PC-3 (cell line): Measurements from ENCODE around the gene CKB. TPM values are rescaled to one million over a fixed set of nuclear protein-coding genes. Genes with fewer than 3 reads are reported as not detected.
A peak's percentile ranks its signal among the peaks of the same experiment; 100 is the strongest.

Experiments
- ATAC-seq: fragments of 200-7000 bp; cut with Tn5 transposase; 2 replicates; pipeline ENCODE4 v1.9.1; 2020; ENCODE audit warnings: mild to moderate bottlenecking, moderate library complexity
- BruUV-seq: library from RNA; stranded (reverse); fragments of 400-500 nt; replicated peaks from 2 replicates; lab custom pipeline; 2021; lab: Mats Ljungman, UMichigan
- CTCF ChIA-PET: fragments of 300-600 bp; sonication (Branson Sonifier 250); formaldehyde crosslinking; loops from one replicate; lab custom pipeline; 2022; ENCODE audit warnings: antibody characterized with exemption; lab: Charles Lee
- POLR2A ChIA-PET: fragments of 300-600 bp; sonication (Branson Sonifier 250); formaldehyde crosslinking; loops from one replicate; lab custom pipeline; 2022; ENCODE audit warnings: antibody characterized with exemption; ENCODE audit not compliant: unreplicated experiment; lab: Charles Lee
- DNase-seq: peaks from one replicate; pipeline ENCODE4 v3.0.0-alpha.2; 2015
- H2AFZ ChIP-seq: fragments of 300-600 bp; sonication (generic); 2 replicates; pipeline ENCODE4 v1.6.0; 2016; ENCODE audit warnings: antibody characterized with exemption, low read length
- H3F3A ChIP-seq: fragments of 300-600 bp; sonication (generic); one replicate; pipeline ENCODE4 v1.6.0; 2017; ENCODE audit warnings: antibody characterized with exemption, low read length, control low read depth, mild to moderate bottlenecking; ENCODE audit not compliant: unreplicated experiment
- H3K27ac ChIP-seq: fragments of 300-600 bp; sonication (generic); 2 replicates; pipeline ENCODE4 v1.5.1; 2016; ENCODE audit warnings: mild to moderate bottlenecking, low read length
- H3K27me3 ChIP-seq: fragments of 300-600 bp; sonication (generic); 2 replicates; pipeline ENCODE4 v1.6.1; 2016; ENCODE audit warnings: low read length, mixed read lengths
- H3K36me3 ChIP-seq: fragments of 300-600 bp; sonication (generic); 2 replicates; pipeline ENCODE4 v1.6.1; 2016; ENCODE audit warnings: low read depth, mixed run types, low read length, mixed read lengths
- H3K4me1 ChIP-seq: fragments of 300-600 bp; sonication (generic); 2 replicates; pipeline ENCODE4 v1.5.1; 2016; ENCODE audit warnings: low read length; ENCODE audit not compliant: insufficient read depth
- H3K4me2 ChIP-seq: fragments of 300-600 bp; sonication (generic); 2 replicates; pipeline ENCODE4 v1.6.0; 2016; ENCODE audit warnings: low read length
- H3K4me3 ChIP-seq: fragments of 300-600 bp; sonication (generic); 2 replicates; pipeline ENCODE4 v1.5.1; 2016; ENCODE audit warnings: mild to moderate bottlenecking, low read length, mixed read lengths
- H3K79me2 ChIP-seq: fragments of 300-600 bp; sonication (generic); 2 replicates; pipeline ENCODE4 v1.6.1; 2017; ENCODE audit warnings: low read length, mixed read lengths
- H3K9ac ChIP-seq: fragments of 300-600 bp; sonication (generic); 2 replicates; pipeline ENCODE4 v1.6.0; 2016; ENCODE audit warnings: mild to moderate bottlenecking, low read length
- H3K9me2 ChIP-seq: fragments of 300-600 bp; sonication (generic); replicated peaks from 2 replicates; pipeline ENCODE4 v1.6.1; 2016; ENCODE audit warnings: mixed run types, low read length, mixed read lengths
- H3K9me3 ChIP-seq: fragments of 300-600 bp; sonication (generic); 2 replicates; pipeline ENCODE4 v1.6.1; 2016; ENCODE audit warnings: low read length, mixed read lengths
- H4K20me1 ChIP-seq: fragments of 300-600 bp; sonication (generic); 2 replicates; pipeline ENCODE4 v1.6.1; 2016; ENCODE audit warnings: low read length, mixed read lengths
- CTCF ChIP-seq: fragments of 300-600 bp; sonication (generic); conservative IDR thresholded peaks from 2 replicates; pipeline ENCODE4 v1.5.1; 2017; ENCODE audit warnings: antibody characterized with exemption, low read depth, mild to moderate bottlenecking, low read length
- EZH2 ChIP-seq: fragments of 300-600 bp; sonication (generic); IDR thresholded peaks from one replicate; pipeline ENCODE4 v1.6.1; 2017; ENCODE audit warnings: antibody characterized with exemption, mild to moderate bottlenecking, low read length; ENCODE audit not compliant: unreplicated experiment
- EZH2phosphoT487 ChIP-seq: fragments of 300-600 bp; sonication (generic); IDR thresholded peaks from 2 replicates; pipeline ENCODE4 v1.6.1; 2018; ENCODE audit warnings: mild to moderate bottlenecking, antibody characterized with exemption, low read length, borderline replicate concordance
- intact Hi-C: fragments of 100-400 bp; cut with micrococcal nuclease; formaldehyde crosslinking; loops from 2 replicates; pipeline ENCODE4 v1.9.0; 2023
- total RNA-seq: library from RNA; depleted of rRNA; stranded (reverse); fragments of >200 nt; gene quantifications from 2 replicates; pipeline ENCODE4 v1.2.3, GENCODE V29; 2014

CKB gene
- total RNA-seq, 1 experiment from 2014 or later, result 299 TPM

GRCh38 chr14:103546652-103547454 lies 24.2 kb upstream of the CKB start:
- no peaks in the 10 kb centered on the region for H3K36me3 ChIP-seq
- ATAC-seq (peak; percentile 75), DNase-seq (peak; percentile 76)
- no peaks in the 10 kb centered on the region for H3F3A ChIP-seq
- H2AFZ ChIP-seq, result no peak overlapping the region
- H3K4me3 ChIP-seq, result no peak overlapping the region
- POLR2A ChIA-PET, result interaction anchor here (0.5 kb wide), 1 partner anchor 17 kb away, joined by 44 read pairs; no protein-coding TSS in a partner anchor
- CTCF ChIA-PET, result interaction anchor here (0.6 to 1.0 kb wide), 3 partner anchors 11 to 29 kb away, joined by 3 to 8 read pairs (median 5); no protein-coding TSS in a partner anchor
- H3K27me3 ChIP-seq, result no peaks in the 10 kb centered on the region
- no peaks in the 10 kb centered on the region for H3K79me2 ChIP-seq
- H3K4me2 ChIP-seq, result no peak overlapping the region
- peaks cover 19% of the 10 kb centered on the region for H3K4me1 ChIP-seq
- H3K27ac ChIP-seq, result no peak overlapping the region
- no peaks in the 10 kb centered on the region for H3K9me3 ChIP-seq
- H3K9ac ChIP-seq, result no peak overlapping the region
- intact Hi-C loops, result loop anchor here (1.0 kb wide), 1 partner anchor 26 kb away; no protein-coding TSS in a partner anchor
- TF ChIP-seq CTCF (peak; percentile 96), EZH2phosphoT487 (no peak)
- H4K20me1 ChIP-seq, result no peaks in the 10 kb centered on the region
- no TSS peak for BruUV-seq
- H3K9me2 ChIP-seq, result no peaks in the 10 kb centered on the region

GRCh38 chr14:103545915-103546651 lies 23.5 kb upstream of the CKB start:
- Histone ChIP-seq H3K4me2 (no peak overlapping the region), H3K27ac (no peak overlapping the region), H3F3A (no peaks in the 10 kb centered on the region), H3K79me2 (no peaks in the 10 kb centered on the region), H3K36me3 (no peaks in the 10 kb centered on the region), H3K9me3 (no peaks in the 10 kb centered on the region), H2AFZ (no peak overlapping the region), H3K4me1 (peaks cover 23% of the 10 kb centered on the region), H3K4me3 (no peak overlapping the region), H3K27me3 (no peaks in the 10 kb centered on the region), H3K9me2 (no peaks in the 10 kb centered on the region), H4K20me1 (no peaks in the 10 kb centered on the region), H3K9ac (no peak overlapping the region)
- POLR2A ChIA-PET, result no interaction called here
- ATAC-seq, result no peak
- intact Hi-C loops, result loop anchor here (1.0 kb wide), 1 partner anchor 25 kb away; no protein-coding TSS in a partner anchor
- DNase-seq, result no peak
- no peak for TF ChIP-seq EZH2
- no peak for TF ChIP-seq CTCF
- TF ChIP-seq EZH2phosphoT487, result no peak
- no TSS peak for BruUV-seq
- CTCF ChIA-PET, result no interaction called here
